GM12864 (cell line): Measurements from ENCODE around the gene TXNIP.

Source experiments
- DNase-seq: peaks from one replicate; pipeline ENCODE4 v3.0.0-alpha.2; 2011; ENCODE audit warnings: low read depth
- H3K4me3 ChIP-seq: 2 replicates; pipeline ENCODE4 v1.5.1; 2011; ENCODE audit warnings: mild to moderate bottlenecking, low read depth, low read length, control low read depth
- CTCF ChIP-seq: IDR thresholded peaks from 2 replicates; pipeline ENCODE4 v1.5.1; 2011; ENCODE audit warnings: low read depth, mild to moderate bottlenecking, moderate library complexity, low read length, control low read depth, inconsistent platforms; ENCODE audit errors: missing control alignments

Gene TXNIP

GRCh38 chr1:145978471-145978853 lies 17.9 kb downstream of the TXNIP start:
- no peak for DNase-seq
- H3K4me3 ChIP-seq: no peak overlapping the region
- no peak for TF ChIP-seq CTCF

DNA sequence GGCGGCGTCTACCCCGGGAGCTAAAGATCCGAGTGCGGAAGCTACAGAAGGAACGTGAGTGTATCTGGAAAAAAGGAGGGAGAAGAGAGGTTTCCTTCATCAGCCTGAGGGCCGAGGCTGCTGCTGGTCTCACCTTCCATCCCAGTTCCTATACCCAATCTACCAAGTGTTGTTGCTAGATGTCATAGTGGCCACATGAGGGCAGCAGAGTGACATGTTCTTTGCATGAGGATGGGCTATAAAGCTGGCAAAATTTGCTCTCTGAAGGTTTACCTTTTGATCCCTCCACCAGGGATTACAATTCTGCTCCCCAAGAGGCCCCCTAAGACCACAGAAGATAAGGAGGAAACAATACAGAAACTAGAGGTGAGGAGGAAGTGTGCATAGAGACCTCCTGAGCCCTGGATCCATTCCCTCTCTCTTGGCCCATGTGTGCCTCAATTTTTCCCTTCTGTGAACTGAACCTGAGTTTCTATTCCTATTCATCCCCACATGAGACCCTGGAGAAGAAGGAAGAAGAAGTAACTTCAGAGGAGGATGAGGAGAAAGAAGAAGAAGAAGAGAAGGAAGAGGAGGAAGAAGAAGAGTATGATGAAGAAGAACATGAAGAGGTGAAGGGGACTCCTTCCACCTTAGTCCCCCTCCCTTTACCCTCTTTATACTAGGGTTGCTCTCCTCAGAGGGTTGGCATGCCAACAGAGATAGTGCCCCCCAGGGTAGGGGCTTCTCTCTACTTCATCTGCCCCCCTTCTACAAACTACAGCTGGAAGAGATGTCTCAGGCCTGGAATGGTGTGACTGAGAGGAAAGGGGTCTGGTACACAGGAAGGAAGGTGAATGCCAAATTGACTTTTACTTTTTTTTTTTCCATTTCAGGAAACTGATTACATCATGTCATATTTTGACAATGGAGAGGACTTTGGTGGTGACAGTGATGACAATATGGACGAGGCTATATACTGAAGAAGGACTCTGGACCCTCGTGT lies 18.6 kb downstream of the TXNIP start:
- H3K4me3 ChIP-seq: no peak overlapping the region
- peak; percentile 83 for TF ChIP-seq CTCF
- DNase-seq: peak; percentile 74

DNA sequence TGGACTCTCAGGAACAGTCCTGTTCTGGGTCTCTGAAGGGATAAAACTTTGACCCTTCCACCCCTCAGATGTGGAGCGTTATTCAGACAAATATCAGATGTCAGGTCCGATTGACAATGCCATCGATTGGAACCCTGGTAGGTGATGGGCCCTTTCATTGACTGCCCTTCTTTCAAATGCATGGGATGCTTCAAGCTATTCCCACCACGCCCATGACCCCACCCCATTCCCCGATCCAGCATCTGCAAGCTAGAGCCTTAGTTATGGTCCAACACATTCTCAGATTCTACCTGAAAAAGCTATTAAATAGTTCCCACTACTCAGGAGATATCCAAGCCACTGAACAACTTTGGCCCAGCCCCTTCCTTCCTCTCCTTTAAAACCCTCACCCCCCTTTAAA lies 19.4 kb downstream of the TXNIP start:
- TF ChIP-seq CTCF: no peak
- no peak for DNase-seq
- H3K4me3 ChIP-seq: no peak overlapping the region

DNA sequence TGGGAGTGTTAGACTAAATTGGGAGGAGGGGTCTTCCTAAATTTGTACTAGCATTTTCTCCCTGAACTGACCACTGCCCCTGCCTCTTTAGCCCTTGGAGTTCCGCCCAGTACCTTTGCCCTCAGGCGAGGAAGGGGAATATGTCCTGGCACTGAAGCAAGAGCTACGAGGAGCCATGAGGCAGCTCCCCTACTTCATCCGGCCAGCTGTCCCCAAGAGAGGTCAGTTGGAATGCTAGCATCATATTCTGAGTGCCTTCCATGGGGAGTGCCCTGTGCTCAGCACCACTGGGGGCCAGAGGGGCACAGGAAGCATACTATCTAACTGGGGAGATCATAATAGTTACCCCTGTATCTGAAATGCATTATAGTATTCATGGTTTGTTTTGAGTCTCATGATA lies 21.2 kb downstream of the TXNIP start:
- DNase-seq: no peak
- no peak for TF ChIP-seq CTCF
- no peak overlapping the region for H3K4me3 ChIP-seq

- DNase-seq: no peak
- no peak overlapping the region for H3K4me3 ChIP-seq
- no peak for TF ChIP-seq CTCF
These were observed 21.7 kb downstream of the TXNIP start for GRCh38 chr1:145974721-145975120.

DNA sequence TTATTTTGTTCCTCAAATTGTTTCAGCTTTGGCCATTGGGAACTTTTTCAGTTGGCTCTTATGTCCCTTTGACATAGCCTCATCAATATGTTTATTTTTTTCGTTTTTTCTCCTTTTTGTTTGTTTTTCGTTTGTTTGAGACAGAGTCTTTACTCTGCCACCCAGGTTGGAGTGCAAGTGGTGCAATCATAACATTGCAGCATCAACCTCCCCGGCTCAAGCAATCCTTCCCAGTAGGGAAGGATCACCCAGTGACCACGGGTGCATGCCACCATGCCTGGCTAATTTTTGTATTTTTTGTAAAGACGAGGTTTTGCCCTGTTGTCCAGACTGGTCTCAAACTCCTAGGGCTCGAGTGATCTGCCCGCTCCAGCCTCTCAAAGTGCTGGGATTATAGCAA lies 23.8 kb downstream of the TXNIP start:
- no peak for DNase-seq
- H3K4me3 ChIP-seq: no peak overlapping the region
- no peak for TF ChIP-seq CTCF

DNA sequence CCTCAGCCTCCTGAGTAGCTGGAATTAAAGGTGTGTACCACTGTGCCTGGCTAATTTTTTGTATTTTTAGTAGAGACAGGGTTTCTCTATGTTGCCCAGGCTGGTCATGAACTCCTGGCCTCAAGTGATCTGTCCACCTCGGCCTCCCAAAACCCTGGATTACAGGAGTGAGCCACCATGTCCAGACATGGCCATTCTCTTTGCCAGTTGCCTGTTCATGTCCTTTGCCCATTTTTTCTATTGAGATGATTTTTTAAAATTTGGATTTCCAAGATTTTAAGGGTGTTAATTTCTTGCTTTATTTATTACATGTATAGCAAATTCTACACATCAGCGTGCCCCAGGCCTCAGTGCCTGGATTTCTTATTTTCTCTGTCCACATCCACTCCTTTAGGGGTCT lies 29.1 kb downstream of the TXNIP start:
- no peak overlapping the region for H3K4me3 ChIP-seq
- DNase-seq: no peak
- no peak for TF ChIP-seq CTCF
